HepG2 (cell line): ENCODE measurements around the gene PIM3. TPM values are rescaled to one million over a fixed set of nuclear protein-coding genes. Genes with fewer than 3 reads are reported as not detected.

Experiments
- HNF1A ChIP-seq, 2 experiments: sonication (generic) in 1 of 2; formaldehyde crosslinking in 1 of 2; IDR thresholded peaks; 2 replicates each; pipeline versions ENCODE4 v1.4.0 to v1.6.1; 2016 to 2020; ENCODE audit warnings: borderline replicate concordance in 1 of 2, low read depth in 1 of 2, mild to moderate bottlenecking in 1 of 2, missing genetic modification reagents in 1 of 2
- RBM39 ChIP-seq: fragments of 200-400 bp; formaldehyde crosslinking; IDR thresholded peaks from one replicate; pipeline ENCODE4 v1.6.1; 2018; ENCODE audit warnings: antibody characterized with exemption, mild to moderate bottlenecking, low read depth, low read length; ENCODE audit not compliant: poor library complexity, severe bottlenecking
- SAP130 ChIP-seq: IDR thresholded peaks from 2 replicates; pipeline ENCODE4 v1.6.1; 2016; ENCODE audit warnings: low read depth
- SKI ChIP-seq: fragments of 450-650 bp; IDR thresholded peaks from one replicate; pipeline ENCODE4 v1.6.1; 2018; ENCODE audit warnings: mild to moderate bottlenecking; ENCODE audit not compliant: partially characterized antibody
- SMC3 ChIP-seq: IDR thresholded peaks from 2 replicates; pipeline ENCODE4 v1.6.1; 2011; ENCODE audit warnings: low read length, improper control_type of control experiment
- SNAI1 ChIP-seq: sonication (generic); formaldehyde crosslinking; IDR thresholded peaks from 2 replicates; pipeline ENCODE4 v1.5.0; 2020; ENCODE audit warnings: mild to moderate bottlenecking, missing genetic modification reagents, borderline replicate concordance
- SP2 ChIP-seq: sonication (generic); formaldehyde crosslinking; IDR thresholded peaks from 2 replicates; pipeline ENCODE4 v1.5.1; 2020; ENCODE audit warnings: mild to moderate bottlenecking, missing genetic modification reagents
- TBX3 ChIP-seq: fragments of 450-650 bp; IDR thresholded peaks from 2 replicates; pipeline ENCODE4 v1.6.1; 2017; ENCODE audit warnings: antibody characterized with exemption, mild to moderate bottlenecking, inconsistent platforms, borderline replicate concordance
- TFDP2 ChIP-seq: sonication (generic); formaldehyde crosslinking; IDR thresholded peaks from 2 replicates; pipeline ENCODE4 v1.4.0; 2020; ENCODE audit warnings: missing genetic modification reagents
- ZBED4 ChIP-seq: sonication (generic); formaldehyde crosslinking; IDR thresholded peaks from 2 replicates; pipeline ENCODE4 v1.4.0; 2020; ENCODE audit warnings: missing genetic modification reagents, borderline replicate concordance
- ZBTB2 ChIP-seq: sonication (generic); formaldehyde crosslinking; IDR thresholded peaks from 2 replicates; pipeline ENCODE4 v1.8.0; 2022; ENCODE audit warnings: low read depth, missing genetic modification reagents
- ZNF563 ChIP-seq: sonication (generic); formaldehyde crosslinking; IDR thresholded peaks from 2 replicates; pipeline ENCODE4 v1.8.0; 2022; ENCODE audit warnings: mild to moderate bottlenecking, moderate library complexity, missing genetic modification reagents
- ZNF639 ChIP-seq: conservative IDR thresholded peaks from 2 replicates; pipeline ENCODE4 v1.6.1; 2018; ENCODE audit warnings: missing genetic modification reagents
- ZNF737 ChIP-seq: sonication (generic); formaldehyde crosslinking; IDR thresholded peaks from 2 replicates; pipeline ENCODE4 v1.5.0; 2020; ENCODE audit warnings: missing genetic modification reagents, mild to moderate bottlenecking, borderline replicate concordance
- polyA plus RNA-seq, 8 experiments: library from polyadenylated mRNA; depleted of rRNA in 3 of 8; stranded (reverse) in 7 of 8; unstranded in 1 of 8; fragments of >200 nt; fragmentation: Illumina TruSeq in 4 of 8; extraction: Trizol in 4 of 8; gene quantifications; 2 replicates each; pipeline versions ENCODE4 v1.2.1 to v1.2.3, GENCODE V29; 2011 to 2016; ENCODE audit warnings: low read depth in 4 of 8, missing spikeins in 1 of 8, mixed read lengths in 1 of 8; ENCODE audit not compliant: insufficient read depth in 1 of 8
- total RNA-seq, 5 experiments: library from RNA; depleted of rRNA; stranded (reverse); fragments of >200 nt; fragmentation: Illumina TruSeq; extraction: Trizol; gene quantifications; 2 replicates each; pipeline ENCODE4 v1.2.3, GENCODE V29; 2016; ENCODE audit warnings: low read depth in 1 of 5

PIM3 gene
- total and polyA plus RNA-seq, 2 of the 13 experiments (the other 11 are each of a cell fraction or from before 2014, with no cell fraction given), result 21.6 to 31.2 TPM

- peak; percentile 50 for TF ChIP-seq RBM39
- TF ChIP-seq TBX3, result peak; percentile 32; the same call in 1 of the 2 replicates
- peak; percentile 55; the same call in 1 of the 2 replicates for TF ChIP-seq ZNF563
- no peak for TF ChIP-seq SP2 (CRISPR knock-in tag)
- TF ChIP-seq SMC3, result no peak
- TF ChIP-seq ZNF639, result peak; percentile 81
- TF ChIP-seq HNF1A (IDR thresholded peaks at IDR 0.05; ENCODE audit: low read depth), result no peak
- TF ChIP-seq HNF1A (CRISPR knock-in tag; IDR thresholded peaks at IDR 0.05; ENCODE audit: borderline replicate concordance), result peak; percentile 44; the same call in 1 of the 2 replicates
- peak; percentile 94; the same call in 1 of the 2 replicates for TF ChIP-seq ZBED4
- peak; percentile 75 for TF ChIP-seq ZBTB2 (CRISPR knock-in tag)
- peak; percentile 87 for TF ChIP-seq SKI
- peak; percentile 81; the same call in 1 of the 2 replicates for TF ChIP-seq SNAI1 (CRISPR knock-in tag)
- peak; percentile 46; the same call in 1 of the 2 replicates for TF ChIP-seq TFDP2 (CRISPR knock-in tag)
- peak; percentile 91 for TF ChIP-seq SAP130 (CRISPR knock-in tag)
- no peak for TF ChIP-seq ZNF737
Observed at GRCh38 chr22:49936018-49936972, 24.3 kb upstream of the PIM3 start (continued).
